GM21423 (cell line): Measurements from ENCODE around the gene DEGS1.
A peak's percentile ranks its signal among the peaks of the same experiment; 100 is the strongest.

Source experiments
- ATAC-seq: cut with Tn5 transposase; IDR thresholded peaks from one replicate; pipeline ENCODE4 v1.9.1; 2021; ENCODE audit warnings: mild to moderate bottlenecking, moderate library complexity; ENCODE audit not compliant: unreplicated experiment

DEGS1 gene

GRCh38 chr1:224182866-224183590, at the start of gene DEGS1:
TSS of gene DEGS1 (plus strand) at chr1:224183240. CDS start at chr1:224183337, 97 bp downstream.
- ATAC-seq: peak; percentile 64

- no peak for ATAC-seq
These were observed 49.2 kb upstream of the DEGS1 start for GRCh38 chr1:224133741-224134299.

DNA sequence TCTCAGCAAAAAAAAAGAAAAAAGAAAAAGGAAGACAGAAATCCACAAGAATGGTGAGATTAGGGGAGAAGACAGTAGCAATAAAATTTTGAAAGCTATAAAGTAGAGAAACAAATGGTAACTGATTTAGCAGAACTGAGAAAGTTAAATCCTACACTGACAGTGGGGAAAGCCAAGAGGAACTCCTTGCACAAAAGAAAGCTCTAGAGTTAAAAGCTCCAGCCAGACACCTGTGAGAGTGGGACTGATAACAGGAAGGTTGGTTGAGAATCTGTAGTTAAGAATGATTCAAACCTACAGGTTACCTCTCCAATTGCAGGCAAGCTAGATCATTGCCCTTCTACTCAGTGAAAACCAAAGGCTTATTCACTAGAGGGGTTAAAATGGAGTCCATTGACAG, 45.5 kb upstream of the DEGS1 start:
- ATAC-seq: no peak

DNA sequence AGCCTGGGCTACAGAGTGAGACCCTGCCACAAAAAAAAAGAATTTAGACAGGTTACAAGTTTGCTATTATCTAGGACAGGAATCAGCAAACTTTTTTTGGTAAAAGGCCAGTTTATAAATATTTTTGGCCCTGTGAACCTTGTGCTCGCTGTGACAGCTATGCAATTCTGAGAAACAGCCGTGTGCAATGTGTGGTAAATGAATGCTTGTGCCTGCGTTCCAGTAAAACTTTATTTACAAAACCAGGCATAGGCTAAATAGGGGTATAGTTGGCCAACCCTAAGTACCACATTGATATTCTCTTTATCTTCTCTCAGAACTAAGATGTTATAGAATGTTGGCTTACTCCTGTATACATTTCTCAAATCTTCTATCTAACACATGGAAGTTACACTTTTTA, 44.8 kb upstream of the DEGS1 start:
- ATAC-seq: no peak

DNA sequence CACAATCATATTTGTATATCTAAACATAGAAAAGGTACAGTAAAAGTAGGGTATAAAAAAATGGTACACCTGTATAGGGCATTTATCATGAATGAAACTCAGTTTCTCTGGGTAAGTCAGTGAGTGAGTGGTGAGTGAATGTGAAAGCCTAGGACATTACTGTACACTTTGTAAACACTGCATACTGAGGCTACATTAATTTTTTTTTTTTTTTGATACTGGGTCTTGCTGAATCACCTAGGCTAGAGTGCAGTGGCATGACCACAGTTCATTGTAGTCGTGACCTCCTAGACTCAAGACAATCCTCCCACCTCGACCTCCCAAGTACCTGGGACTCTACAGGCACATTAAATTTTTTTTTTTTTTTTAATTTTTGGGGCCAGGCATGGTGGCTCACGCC, 41.3 kb upstream of the DEGS1 start:
- ATAC-seq: no peak

DNA sequence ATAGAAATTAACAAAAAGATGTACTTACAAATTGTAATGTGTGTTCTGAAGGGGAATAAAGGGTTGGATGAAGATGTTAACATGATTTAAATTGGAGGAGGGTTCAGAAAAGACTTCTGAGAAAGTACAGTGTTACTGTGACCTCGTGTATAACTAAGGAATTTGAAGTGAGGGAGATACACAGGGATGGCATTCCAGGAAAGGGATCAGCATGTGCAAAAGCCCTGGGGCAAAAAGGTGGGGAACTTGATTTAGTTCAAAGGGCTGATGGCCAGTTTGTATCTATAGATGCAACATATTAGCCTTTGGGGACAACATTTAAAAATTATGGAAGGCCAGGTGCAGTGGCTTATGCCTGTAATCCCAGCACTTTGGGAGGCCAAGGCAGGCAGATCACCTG, 33.3 kb upstream of the DEGS1 start:
- no peak for ATAC-seq

GRCh38 chr1:224151117-224151516, 31.9 kb upstream of the DEGS1 start:
- no peak for ATAC-seq

GRCh38 chr1:224157316-224157715, 25.7 kb upstream of the DEGS1 start:
- ATAC-seq: no peak

DNA sequence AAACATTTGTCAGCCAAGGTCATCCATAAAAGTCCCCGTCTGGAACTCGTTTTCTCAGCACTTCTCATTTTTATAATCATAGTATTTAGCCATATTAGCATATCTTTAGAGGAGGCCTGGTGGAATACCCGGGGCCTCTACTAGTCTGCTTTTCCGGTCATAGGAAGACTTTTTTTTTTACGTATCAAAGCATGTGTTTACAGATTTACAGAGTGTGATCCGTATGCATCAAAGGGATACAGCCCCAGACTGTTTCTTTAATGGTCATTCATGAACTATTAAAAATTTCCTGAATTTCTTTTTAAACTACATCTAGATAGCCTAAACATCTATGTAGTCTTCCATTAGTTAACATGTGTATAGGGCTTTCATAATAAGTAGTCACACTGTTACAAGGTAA, 23.5 kb upstream of the DEGS1 start:
- ATAC-seq: no peak

DNA sequence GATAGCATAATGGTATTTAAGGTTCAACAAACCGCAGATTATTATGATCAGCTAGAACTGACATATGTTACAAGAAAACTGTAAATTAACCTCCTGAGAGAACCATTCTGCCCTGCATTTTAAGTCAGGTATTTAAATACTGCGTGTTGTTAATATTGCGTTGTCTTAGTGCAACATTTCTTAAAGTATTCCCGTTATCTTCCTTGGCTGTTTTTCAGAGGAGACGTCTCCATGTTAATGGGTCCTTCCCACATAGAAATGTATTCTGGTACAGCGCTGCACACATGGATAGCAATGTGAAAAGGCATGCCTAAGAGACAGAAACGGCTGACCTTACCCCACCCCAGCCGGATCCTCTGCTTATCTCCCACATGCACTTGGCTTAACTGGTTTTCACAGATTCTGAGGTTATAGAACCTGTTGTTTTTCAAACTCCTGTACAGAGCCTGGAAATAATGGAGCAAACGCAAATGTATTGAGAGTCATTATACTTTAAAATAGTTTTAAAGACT, 22.8 kb upstream of the DEGS1 start:
- ATAC-seq: no peak

DNA sequence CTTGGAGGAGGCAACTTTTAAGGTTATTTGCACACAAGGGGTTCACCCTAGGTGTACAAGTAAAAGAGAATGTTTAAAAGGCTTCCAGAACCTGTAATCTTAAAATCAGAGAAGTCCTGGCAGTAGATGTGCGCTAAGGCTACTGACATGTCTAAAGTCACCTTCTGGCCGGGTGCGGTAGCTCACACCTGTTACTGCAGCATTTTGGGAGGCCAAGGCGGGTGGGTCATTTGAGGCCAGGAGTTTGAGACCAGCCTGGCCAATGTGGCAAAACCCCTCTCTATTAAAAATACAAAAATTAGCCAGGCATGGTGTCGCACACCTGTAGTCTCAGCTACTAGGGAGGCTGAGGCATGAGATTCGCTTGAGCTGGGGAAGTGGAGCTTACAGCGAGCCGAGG, 20.3 kb upstream of the DEGS1 start:
- no peak for ATAC-seq

- ATAC-seq: no peak
These were observed 19.7 kb upstream of the DEGS1 start for GRCh38 chr1:224163311-224163710.

DNA sequence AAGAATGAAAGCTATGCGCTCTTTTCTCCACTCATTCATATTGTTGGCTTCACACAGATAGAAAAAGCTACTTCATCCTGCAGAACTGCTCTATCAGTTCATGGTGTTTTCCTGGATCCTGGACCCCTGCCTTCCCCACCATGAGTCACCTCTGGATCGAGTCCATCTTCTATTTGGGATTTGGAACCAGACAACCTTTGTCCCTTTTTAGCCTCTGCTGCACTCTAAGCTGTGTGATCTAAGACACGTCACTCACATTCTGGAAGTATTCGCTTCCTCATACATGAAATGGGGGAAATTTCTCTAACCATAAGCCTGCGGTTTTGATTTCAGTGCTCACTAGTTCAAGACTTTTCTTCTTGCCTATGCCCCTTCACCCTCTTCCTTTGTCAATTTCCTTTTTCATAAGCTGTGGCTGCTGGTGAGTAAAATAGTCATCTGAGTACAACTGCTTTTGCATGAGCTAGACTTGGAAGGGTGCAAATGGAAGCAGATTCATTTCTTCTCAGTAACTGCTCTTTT, 14.1 kb upstream of the DEGS1 start:
- peak; percentile 94 for ATAC-seq

DNA sequence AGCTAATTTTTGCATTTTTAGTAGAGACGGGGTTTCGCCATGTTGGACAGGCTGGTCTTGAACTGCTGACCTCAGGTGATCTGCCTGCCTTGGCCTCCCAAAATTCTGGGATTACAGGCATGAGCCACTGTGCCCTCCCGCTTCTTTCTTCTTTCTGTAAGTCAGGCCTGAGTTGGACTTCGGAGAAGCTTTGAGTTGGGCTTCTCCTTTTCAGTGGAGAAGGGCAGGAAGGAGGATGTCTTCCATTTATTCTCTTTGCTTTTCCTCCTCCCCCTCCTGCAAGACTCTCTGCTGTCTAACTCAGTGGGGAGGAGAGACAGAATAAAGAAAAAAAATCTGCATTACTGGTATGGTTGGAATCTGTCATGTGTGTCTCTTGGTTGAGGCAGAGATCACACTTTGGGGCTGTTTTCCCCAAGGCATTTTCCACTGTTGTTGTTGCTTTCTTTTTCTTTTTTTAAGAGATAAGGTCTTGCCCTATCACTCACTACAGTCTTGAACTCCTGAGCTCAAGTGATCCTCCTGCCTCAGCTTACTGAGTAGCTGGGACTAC, 13.2 kb upstream of the DEGS1 start:
- ATAC-seq: no peak

- no peak for ATAC-seq
These were observed 12.7 kb upstream of the DEGS1 start for GRCh38 chr1:224170343-224170742.

- no peak for ATAC-seq
These were observed 12.1 kb upstream of the DEGS1 start for GRCh38 chr1:224170748-224171478.

DNA sequence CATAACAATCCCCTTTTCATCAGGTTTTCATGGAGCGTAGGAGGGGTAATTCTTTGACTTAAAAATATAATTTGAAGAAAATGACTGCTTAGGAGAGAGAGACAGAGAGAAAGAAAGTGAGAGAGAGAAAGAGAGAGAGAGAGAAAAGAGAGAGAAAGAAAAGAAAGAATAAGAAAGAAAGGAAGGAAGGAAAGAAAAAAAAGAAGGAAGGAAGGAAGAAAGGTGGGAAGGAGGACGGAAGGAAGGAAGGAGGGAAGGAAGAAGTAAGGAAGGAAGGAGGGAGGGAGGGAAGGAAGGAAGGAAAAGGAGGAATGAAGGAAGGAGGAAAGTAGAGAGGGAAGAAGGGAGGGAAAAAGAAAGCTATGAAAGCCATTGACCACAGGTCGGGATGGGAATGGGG, 10.8 kb upstream of the DEGS1 start:
- ATAC-seq: no peak

GRCh38 chr1:224173523-224173922, 9.5 kb upstream of the DEGS1 start:
- no peak for ATAC-seq

DNA sequence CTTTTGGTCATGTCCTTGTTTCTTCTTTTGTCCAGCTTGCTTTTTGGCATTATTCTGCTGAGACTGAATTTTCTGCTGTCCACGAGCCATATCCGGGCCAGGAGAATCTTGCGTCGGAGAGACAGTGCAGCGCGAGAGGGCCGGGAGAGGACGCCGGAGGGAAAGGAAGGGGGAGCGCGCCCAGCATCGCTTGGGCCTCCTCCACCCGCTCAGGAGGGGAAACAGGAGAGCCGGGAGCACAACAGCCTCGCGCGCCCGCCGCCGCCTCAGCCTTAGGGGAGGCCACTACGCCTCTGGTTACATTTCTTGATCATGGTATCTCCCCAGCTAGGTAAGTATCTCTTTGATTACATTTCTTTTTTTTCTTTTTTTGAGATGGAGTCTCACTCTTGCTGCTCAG, 7.4 kb upstream of the DEGS1 start:
- ATAC-seq: no peak

DNA sequence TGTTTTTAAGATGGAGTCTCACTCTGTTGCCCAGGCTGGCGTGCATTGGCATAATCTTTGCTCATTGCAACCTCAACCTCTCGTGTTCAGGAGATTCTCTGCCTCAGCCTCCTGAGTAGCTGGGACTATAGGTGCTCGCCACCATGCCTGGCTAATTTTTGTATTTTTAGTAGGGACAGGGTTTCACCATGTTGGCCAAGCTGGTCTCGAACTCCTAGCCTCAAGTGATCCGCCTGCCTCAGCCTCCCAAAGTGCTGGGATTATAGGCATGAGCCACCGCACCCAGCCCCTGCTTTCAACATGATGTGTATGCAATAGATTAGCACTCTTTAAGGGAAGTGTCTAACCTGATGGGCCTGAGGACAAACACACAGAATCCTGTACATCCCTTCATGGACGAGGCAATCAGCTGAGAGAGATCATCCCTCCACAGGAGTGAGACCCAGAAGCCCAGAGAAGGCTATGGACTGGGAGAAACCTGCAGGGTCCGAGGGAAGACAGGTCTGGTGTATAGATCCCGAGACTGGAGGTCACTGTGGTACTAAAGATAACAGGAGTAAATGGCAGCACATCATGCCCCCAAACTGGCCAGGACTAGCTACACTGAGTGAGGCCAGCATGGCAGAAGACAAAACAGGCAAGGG, 5.6 kb upstream of the DEGS1 start:
- no peak for ATAC-seq

GRCh38 chr1:224178894-224179293, 4.1 kb upstream of the DEGS1 start:
- ATAC-seq: no peak
